Type B pancreatic cell (in vitro differentiated cells): Measurements from ENCODE around the gene GCG. TPM values are rescaled to one million over a fixed set of nuclear protein-coding genes. Genes with fewer than 3 reads are reported as not detected.

ENCODE experiments used
- DNase-seq: peaks from one replicate; pipeline ENCODE4 v3.0.0; 2021; ENCODE audit warnings: mixed read lengths; ENCODE audit not compliant: unreplicated experiment; ENCODE audit errors: extremely low spot score
- H3K27ac Mint-ChIP-seq: 2 replicates; pipeline ENCODE4 v1.8.0; 2021; ENCODE audit warnings: mild to moderate bottlenecking, mixed read lengths
- H3K27me3 Mint-ChIP-seq: 2 replicates; pipeline ENCODE4 v1.8.0; 2021; ENCODE audit warnings: mixed read lengths
- H3K36me3 Mint-ChIP-seq: 2 replicates; pipeline ENCODE4 v1.8.0; 2021; ENCODE audit warnings: mixed read lengths
- H3K4me1 Mint-ChIP-seq: one replicate; pipeline ENCODE4 v1.8.0; 2021; ENCODE audit warnings: mixed read lengths; ENCODE audit not compliant: unreplicated experiment
- H3K4me3 Mint-ChIP-seq: 2 replicates; pipeline ENCODE4 v1.8.0; 2021; ENCODE audit warnings: mild to moderate bottlenecking, mixed read lengths
- H3K9me3 Mint-ChIP-seq: 2 replicates; pipeline ENCODE4 v1.8.0; 2021; ENCODE audit warnings: mixed read lengths
- total RNA-seq: library from RNA; stranded (reverse); gene quantifications from 2 replicates; pipeline ENCODE4 v1.2.1, GENCODE V29; 2021; ENCODE audit warnings: low replicate concordance
- TF ChIP-seq, protein P1 (sequence below): fragments of 200-600 bp; sonication (generic); conservative IDR thresholded peaks from 2 replicates; pipeline ENCODE4 v1.5.0; 2021; ENCODE audit warnings: antibody characterized with exemption, mild to moderate bottlenecking

GCG gene
- total RNA-seq, 1 donor from 2014 or later: 4,649 TPM

DNA sequence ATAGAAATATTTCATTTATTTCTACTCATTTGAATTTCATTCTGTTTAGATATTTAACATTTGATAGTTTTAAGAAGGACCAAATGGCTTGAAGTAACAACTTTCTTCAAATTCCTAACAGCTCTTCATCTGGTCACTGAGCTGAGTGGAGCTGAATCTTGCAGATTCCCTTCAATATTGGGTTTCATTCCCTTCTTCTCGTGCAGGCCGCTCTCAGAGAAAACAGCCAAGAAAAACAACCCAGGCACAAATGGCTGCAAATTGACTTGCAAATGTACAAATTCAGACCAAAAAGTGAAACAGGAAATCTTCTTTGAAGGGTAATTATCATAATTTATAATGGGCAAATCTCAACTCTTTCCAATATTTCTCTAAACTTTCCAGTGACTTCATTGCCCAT, 30.3 kb upstream of the GCG start:
- DNase-seq: no peak
- Mint-ChIP-seq H3K9me3 (no peaks in the 10 kb centered on the region), H3K36me3 (peaks cover 11% of the 10 kb centered on the region), H3K4me3 (no peak overlapping the region), H3K4me1 (peaks cover 7% of the 10 kb centered on the region), H3K27me3 (no peaks in the 10 kb centered on the region), H3K27ac (no peak overlapping the region)
- TF ChIP-seq, protein P1, sequence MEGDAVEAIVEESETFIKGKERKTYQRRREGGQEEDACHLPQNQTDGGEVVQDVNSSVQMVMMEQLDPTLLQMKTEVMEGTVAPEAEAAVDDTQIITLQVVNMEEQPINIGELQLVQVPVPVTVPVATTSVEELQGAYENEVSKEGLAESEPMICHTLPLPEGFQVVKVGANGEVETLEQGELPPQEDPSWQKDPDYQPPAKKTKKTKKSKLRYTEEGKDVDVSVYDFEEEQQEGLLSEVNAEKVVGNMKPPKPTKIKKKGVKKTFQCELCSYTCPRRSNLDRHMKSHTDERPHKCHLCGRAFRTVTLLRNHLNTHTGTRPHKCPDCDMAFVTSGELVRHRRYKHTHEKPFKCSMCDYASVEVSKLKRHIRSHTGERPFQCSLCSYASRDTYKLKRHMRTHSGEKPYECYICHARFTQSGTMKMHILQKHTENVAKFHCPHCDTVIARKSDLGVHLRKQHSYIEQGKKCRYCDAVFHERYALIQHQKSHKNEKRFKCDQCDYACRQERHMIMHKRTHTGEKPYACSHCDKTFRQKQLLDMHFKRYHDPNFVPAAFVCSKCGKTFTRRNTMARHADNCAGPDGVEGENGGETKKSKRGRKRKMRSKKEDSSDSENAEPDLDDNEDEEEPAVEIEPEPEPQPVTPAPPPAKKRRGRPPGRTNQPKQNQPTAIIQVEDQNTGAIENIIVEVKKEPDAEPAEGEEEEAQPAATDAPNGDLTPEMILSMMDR: no peak

DNA sequence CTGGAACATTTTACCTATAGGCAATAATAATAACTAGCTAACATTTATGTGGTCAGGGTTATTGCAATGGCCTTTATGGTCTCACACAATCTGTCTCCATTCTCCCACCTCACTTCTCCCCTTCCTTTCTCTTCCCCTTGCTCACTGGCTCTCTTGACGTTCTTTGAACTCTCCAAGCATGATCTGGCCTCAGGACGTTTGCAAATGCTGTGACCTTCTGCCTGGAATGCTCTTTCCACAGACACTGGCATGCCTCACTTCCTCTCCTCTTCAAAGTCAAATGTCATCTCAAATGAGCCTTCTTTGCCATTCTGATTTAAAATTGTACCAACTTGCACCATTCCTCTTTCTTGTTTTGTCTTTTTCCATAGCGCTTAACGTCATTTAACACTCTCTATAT, 25.3 kb upstream of the GCG start:
- Mint-ChIP-seq H3K9me3 (no peaks in the 10 kb centered on the region), H3K27me3 (no peaks in the 10 kb centered on the region), H3K27ac (no peak overlapping the region), H3K4me3 (no peak overlapping the region), H3K36me3 (peaks cover 7% of the 10 kb centered on the region), H3K4me1 (no peaks in the 10 kb centered on the region)
- no peak for DNase-seq
- TF ChIP-seq, protein P1: no peak

DNA sequence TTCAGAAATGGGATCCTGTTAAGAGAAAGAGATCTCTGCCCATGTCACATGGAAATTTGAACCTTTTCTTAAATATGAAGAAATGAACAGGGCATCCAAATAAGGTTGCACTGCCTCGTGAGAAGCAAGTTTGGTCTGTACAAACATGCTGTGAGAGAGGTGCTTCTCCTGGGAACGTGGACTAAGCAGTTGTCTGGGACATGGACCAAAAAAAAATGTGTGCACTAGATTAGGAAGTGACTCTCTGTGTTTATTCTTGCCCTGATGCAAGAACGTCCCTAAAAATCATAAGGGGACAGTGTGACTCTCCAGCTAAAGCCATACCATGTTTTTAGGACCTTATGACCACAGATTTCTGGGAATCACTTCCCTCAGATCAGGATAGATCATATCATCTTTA, 23.7 kb upstream of the GCG start:
- H3K36me3 Mint-ChIP-seq: peaks cover 3% of the 10 kb centered on the region
- TF ChIP-seq, protein P1: no peak
- DNase-seq: no peak
- H3K27me3 Mint-ChIP-seq: no peaks in the 10 kb centered on the region
- H3K9me3 Mint-ChIP-seq: no peaks in the 10 kb centered on the region
- H3K4me1 Mint-ChIP-seq: no peaks in the 10 kb centered on the region
- no peak overlapping the region for H3K27ac Mint-ChIP-seq
- H3K4me3 Mint-ChIP-seq: no peak overlapping the region

DNA sequence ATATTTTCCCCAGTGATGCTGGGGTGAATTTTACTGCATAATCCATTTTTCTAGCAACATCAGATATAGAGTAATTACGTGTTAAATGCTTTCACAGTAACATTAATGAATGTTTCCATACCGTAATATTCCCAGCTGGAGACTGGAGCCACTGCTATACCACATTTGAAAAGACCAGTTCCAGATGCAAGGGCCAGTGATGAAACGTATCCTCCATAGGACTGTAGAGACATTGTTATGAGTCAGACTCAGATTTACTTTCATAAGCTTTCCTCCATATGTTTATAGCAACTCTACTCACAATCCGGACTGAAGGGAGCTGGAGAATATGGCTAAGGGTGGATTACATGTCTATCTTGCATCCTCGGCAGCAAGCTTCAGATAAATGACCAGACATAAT, 22.7 kb upstream of the GCG start:
- TF ChIP-seq, protein P1: no peak
- Mint-ChIP-seq H3K27ac (no peak overlapping the region), H3K4me1 (no peaks in the 10 kb centered on the region), H3K27me3 (no peaks in the 10 kb centered on the region), H3K9me3 (no peaks in the 10 kb centered on the region), H3K36me3 (peaks cover 3% of the 10 kb centered on the region), H3K4me3 (no peak overlapping the region)
- DNase-seq: no peak

DNA sequence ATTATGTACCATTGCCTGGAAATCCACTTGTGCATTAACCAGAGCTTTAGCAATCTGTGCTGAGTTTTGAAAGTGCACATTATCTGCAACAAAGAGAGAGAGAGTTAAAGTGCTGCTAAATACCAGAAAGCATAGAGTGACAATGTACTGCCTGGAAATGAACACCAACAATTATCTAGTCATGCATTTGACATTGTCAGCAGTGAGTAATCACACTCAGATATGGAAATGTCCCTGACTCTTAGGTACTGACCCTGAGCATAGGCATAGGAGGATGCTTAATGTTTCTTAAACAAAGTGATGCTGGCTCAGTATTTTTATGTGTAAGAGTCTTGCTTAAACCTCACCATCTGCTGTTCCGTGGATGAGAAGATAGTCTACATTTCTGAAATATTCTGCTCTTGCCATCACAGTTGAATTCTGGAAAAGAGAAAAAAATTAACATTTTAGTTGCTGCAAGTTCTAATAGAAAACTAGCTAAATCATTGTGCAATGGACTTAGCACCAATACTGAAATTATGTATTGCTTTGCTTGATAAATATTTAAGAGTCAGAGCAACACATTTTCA, 20.8 kb upstream of the GCG start:
- H3K4me1 Mint-ChIP-seq: no peaks in the 10 kb centered on the region
- H3K4me3 Mint-ChIP-seq: no peak overlapping the region
- H3K9me3 Mint-ChIP-seq: no peaks in the 10 kb centered on the region
- DNase-seq: no peak
- H3K27me3 Mint-ChIP-seq: no peaks in the 10 kb centered on the region
- no peaks in the 10 kb centered on the region for H3K36me3 Mint-ChIP-seq
- no peak overlapping the region for H3K27ac Mint-ChIP-seq
- TF ChIP-seq, protein P1: no peak

DNA sequence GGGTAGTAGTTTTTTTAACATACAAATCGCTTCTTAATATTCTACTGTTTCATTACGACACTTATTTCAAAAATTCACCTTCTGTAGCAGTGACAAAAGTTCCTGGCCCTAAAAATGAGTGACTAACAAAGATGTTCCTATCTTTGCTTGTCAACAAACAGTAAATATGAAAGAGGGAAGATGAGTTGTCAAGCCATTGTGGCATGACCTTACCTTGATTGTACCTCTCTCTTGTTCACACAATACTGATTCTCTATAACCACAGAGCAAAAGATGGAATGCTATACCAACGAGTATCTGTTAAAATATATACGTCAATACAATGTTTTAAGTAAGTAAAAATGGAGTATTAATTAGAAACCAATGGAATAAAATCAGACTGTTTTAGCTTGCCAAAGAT, 14.7 kb upstream of the GCG start:
- no peaks in the 10 kb centered on the region for H3K9me3 Mint-ChIP-seq
- no peak overlapping the region for H3K4me3 Mint-ChIP-seq
- no peaks in the 10 kb centered on the region for H3K36me3 Mint-ChIP-seq
- no peaks in the 10 kb centered on the region for H3K4me1 Mint-ChIP-seq
- no peak for DNase-seq
- H3K27me3 Mint-ChIP-seq: peaks cover 3% of the 10 kb centered on the region
- TF ChIP-seq, protein P1: no peak
- H3K27ac Mint-ChIP-seq: no peak overlapping the region
